H1 (cell line): ENCODE data around the gene DKK3. TPM values are rescaled to one million over a fixed set of nuclear protein-coding genes. Genes with fewer than 3 reads are reported as not detected.

Experiments
- BRCA1 ChIP-seq: IDR thresholded peaks from 2 replicates; pipeline ENCODE4 v1.6.1; 2012; ENCODE audit warnings: low read depth, low read length, improper control_type of control experiment
- CHD1 ChIP-seq: IDR thresholded peaks from 2 replicates; pipeline ENCODE4 v1.6.1; 2012; ENCODE audit warnings: low read depth, low read length, improper control_type of control experiment
- CHD2 ChIP-seq: IDR thresholded peaks from 2 replicates; pipeline ENCODE4 v1.6.1; 2012; ENCODE audit warnings: low read length, improper control_type of control experiment
- CHD7 ChIP-seq: fragments of 300-600 bp; sonication (generic); IDR thresholded peaks from 2 replicates; pipeline ENCODE4 v1.7.1; 2012; ENCODE audit warnings: low read length, moderate library complexity, mild to moderate bottlenecking, inconsistent platforms; ENCODE audit not compliant: insufficient replicate concordance
- EGR1 ChIP-seq: IDR thresholded peaks from 2 replicates; pipeline ENCODE4 v1.6.1; 2011; ENCODE audit warnings: low read depth, low read length, borderline replicate concordance
- JUN ChIP-seq: IDR thresholded peaks from 2 replicates; pipeline ENCODE4 v1.6.1; 2011; ENCODE audit warnings: low read depth, mild to moderate bottlenecking, improper control_type of control experiment, low read length
- JUND ChIP-seq: IDR thresholded peaks from 2 replicates; pipeline ENCODE4 v1.6.1; 2011; ENCODE audit warnings: mild to moderate bottlenecking, improper control_type of control experiment, low read length
- PHF8 ChIP-seq: fragments of 200-600 bp; sonication (generic); conservative IDR thresholded peaks from 2 replicates; pipeline ENCODE4 v1.7.1; 2012; ENCODE audit warnings: low read depth, mild to moderate bottlenecking, inconsistent platforms, low read length, moderate library complexity
- SRF ChIP-seq: IDR thresholded peaks from 2 replicates; pipeline ENCODE4 v1.6.1; 2011; ENCODE audit warnings: mild to moderate bottlenecking, low read depth, low read length, moderate library complexity
- TAF1 ChIP-seq: IDR thresholded peaks from 2 replicates; pipeline ENCODE4 v1.6.1; 2011; ENCODE audit warnings: mild to moderate bottlenecking, low read depth, low read length
- TCF12 ChIP-seq: IDR thresholded peaks from 2 replicates; pipeline ENCODE4 v1.6.1; 2011; ENCODE audit warnings: low read depth, mild to moderate bottlenecking, low read length
- polyA plus RNA-seq, 7 experiments: library from polyadenylated mRNA; depleted of rRNA in 3 of 7; stranded (reverse) in 5 of 7; unstranded in 2 of 7; fragments of >200 nt in 5 of 7; fragments of 200-250 nt in 2 of 7; gene quantifications; 1 replicate in 5 of 7; 2 replicates in 1 of 7; 4 replicates in 1 of 7; pipeline versions ENCODE4 v1.2.1 to v1.2.3, GENCODE V29; 2011 to 2013; ENCODE audit warnings: missing spikeins in 2 of 7, mixed read lengths in 2 of 7
- total RNA-seq: library from RNA; stranded (reverse); fragmentation: NEBNext Ultra II Directional; extraction: Animal tissue kit (Norgen Biotek cat#: 25700); gene quantifications from 2 replicates; pipeline ENCODE4 v1.2.1, GENCODE V29; 2021

The DKK3 gene
- total and polyA plus RNA-seq, 2 of the 8 experiments (the other 6 are each of a cell fraction or from before 2014, with no cell fraction given): 30.0 to 40.1 TPM

DNA sequence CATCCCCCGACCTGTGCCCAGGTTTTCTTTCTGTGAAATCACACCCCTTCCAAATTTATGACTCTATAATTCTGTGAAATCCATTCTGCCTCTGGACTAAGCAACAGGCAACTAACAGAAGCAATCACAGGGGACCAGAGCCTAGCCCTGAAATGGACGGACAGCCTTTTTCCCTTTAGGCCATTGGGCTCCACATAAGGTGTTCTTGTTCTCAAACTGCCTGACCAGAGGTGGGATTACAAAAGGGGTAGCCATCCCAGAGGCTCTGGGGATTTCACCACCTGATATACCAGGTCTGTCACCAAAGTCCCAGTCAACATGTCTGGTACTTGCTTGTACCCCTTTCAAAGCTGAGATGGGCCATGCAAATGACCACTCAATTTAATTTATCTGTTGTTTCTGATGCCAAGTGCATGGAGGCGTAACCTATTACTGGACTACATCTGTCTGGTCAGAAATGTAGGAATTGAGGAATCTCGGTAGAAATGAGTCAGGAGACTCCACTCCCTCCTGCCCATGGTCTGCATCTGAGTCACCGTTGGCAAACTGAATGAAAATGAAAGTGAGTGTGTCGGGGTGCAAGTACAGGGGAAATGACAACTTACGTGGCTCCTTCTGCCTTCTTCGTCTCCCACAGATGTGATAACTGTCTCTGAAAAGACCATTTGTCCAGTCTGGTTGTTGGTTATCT lies 10.2 kb downstream of the DKK3 start (continued):
- TF ChIP-seq CHD7: no peak
- TF ChIP-seq JUND: no peak
- TF ChIP-seq BRCA1: no peak
- no peak for TF ChIP-seq PHF8
- no peak for TF ChIP-seq TCF12
- TF ChIP-seq EGR1: no peak
- no peak for TF ChIP-seq CHD1
- TF ChIP-seq SRF: no peak
- no peak for TF ChIP-seq JUN
- no peak for TF ChIP-seq CHD2
- no peak for TF ChIP-seq TAF1
